IMR-90 (cell line): ENCODE data around the gene LY6G5C. TPM values are rescaled to one million over a fixed set of nuclear protein-coding genes. Genes with fewer than 3 reads are reported as not detected.
A peak's percentile ranks its signal among the peaks of the same experiment; 100 is the strongest.

Source experiments
- ATAC-seq: fragments of 200-7000 bp; cut with Tn5 transposase; 2 replicates; pipeline ENCODE4 v1.9.1; 2020; ENCODE audit warnings: low read depth, mild to moderate bottlenecking, moderate library complexity
- BruUV-seq: library from RNA; stranded (reverse); fragments of 400-500 nt; replicated peaks from 2 replicates; lab custom pipeline; 2021; lab: Mats Ljungman, UMichigan
- CTCF ChIA-PET: fragments of 300-600 bp; formaldehyde crosslinking; extraction: SDS; loops from one replicate; lab custom pipeline; 2021; ENCODE audit warnings: antibody characterized with exemption; lab: Yijun Ruan, JAX
- POLR2A ChIA-PET: fragments of 300-600 bp; sonication (Branson Sonifier 250); formaldehyde crosslinking; loops from one replicate; lab custom pipeline; 2022; ENCODE audit warnings: antibody characterized with exemption; ENCODE audit not compliant: unreplicated experiment; lab: Charles Lee
- DNase-seq: peaks from one replicate; pipeline ENCODE4 v3.0.0; 2013
- H2AFZ ChIP-seq: replicated peaks from 2 replicates; pipeline ENCODE3; 2013; ENCODE audit warnings: low read length, mild to moderate bottlenecking; ENCODE audit not compliant: poor library complexity
- H2AK5ac ChIP-seq: 2 replicates; pipeline ENCODE4 v1.6.1; 2013; ENCODE audit warnings: low read depth, low read length, inconsistent platforms
- H2AK9ac ChIP-seq: replicated peaks from 2 replicates; pipeline ENCODE3; 2013; ENCODE audit warnings: mild to moderate bottlenecking, low read depth, low read length, moderate library complexity; ENCODE audit not compliant: poor library complexity
- H2BK120ac ChIP-seq: 2 replicates; pipeline ENCODE4 v1.6.1; 2013; ENCODE audit warnings: low read depth, low read length, inconsistent platforms
- H2BK15ac ChIP-seq: 3 replicates; pipeline ENCODE4 v1.6.1; 2013; ENCODE audit warnings: low read depth, low read length, inconsistent platforms
- H2BK20ac ChIP-seq: 2 replicates; pipeline ENCODE4 v1.6.1; 2013; ENCODE audit warnings: low read depth, mild to moderate bottlenecking, inconsistent platforms, low read length, moderate library complexity
- H2BK5ac ChIP-seq: 2 replicates; pipeline ENCODE4 v1.6.1; 2013; ENCODE audit warnings: mild to moderate bottlenecking, low read depth, low read length, inconsistent platforms; ENCODE audit not compliant: poor library complexity, severe bottlenecking
- H3K14ac ChIP-seq: replicated peaks from 2 replicates; pipeline ENCODE4 v1.6.1; 2013; ENCODE audit warnings: low read depth, low read length, inconsistent platforms
- H3K18ac ChIP-seq: 2 replicates; pipeline ENCODE4 v1.6.1; 2013; ENCODE audit warnings: low read depth, low read length, control low read depth
- H3K23ac ChIP-seq: 2 replicates; pipeline ENCODE4 v1.6.1; 2013; ENCODE audit warnings: low read depth, low read length, inconsistent platforms
- H3K27ac ChIP-seq: 2 replicates; pipeline ENCODE4 v1.5.1; 2013; ENCODE audit warnings: mild to moderate bottlenecking, control low read depth, low read length; ENCODE audit not compliant: insufficient read depth
- H3K27me3 ChIP-seq: 2 replicates; pipeline ENCODE4 v1.6.1; 2013; ENCODE audit warnings: low read length; ENCODE audit not compliant: control insufficient read depth, insufficient read depth
- H3K36me3 ChIP-seq: 2 replicates; pipeline ENCODE4 v1.6.1; 2013; ENCODE audit warnings: low read length, mixed read lengths; ENCODE audit not compliant: control insufficient read depth, insufficient read depth
- H3K4ac ChIP-seq: 2 replicates; pipeline ENCODE4 v1.6.1; 2013; ENCODE audit warnings: low read depth, low read length, inconsistent platforms
- H3K4me1 ChIP-seq: 2 replicates; pipeline ENCODE4 v1.6.1; 2013; ENCODE audit warnings: low read length, mixed read lengths; ENCODE audit not compliant: control insufficient read depth, insufficient read depth
- H3K4me2 ChIP-seq: 2 replicates; pipeline ENCODE4 v1.6.1; 2013; ENCODE audit warnings: low read depth, mild to moderate bottlenecking, control low read depth, low read length, moderate library complexity
- H3K4me3 ChIP-seq: 2 replicates; pipeline ENCODE4 v1.5.1; 2013; ENCODE audit warnings: low read depth, mild to moderate bottlenecking, control low read depth, low read length, moderate library complexity; ENCODE audit not compliant: insufficient read depth
- H3K56ac ChIP-seq: 2 replicates; pipeline ENCODE4 v1.6.1; 2013; ENCODE audit warnings: low read length, inconsistent platforms; ENCODE audit not compliant: insufficient read depth; ENCODE audit errors: extremely low read depth
- H3K79me1 ChIP-seq, 2 experiments: 2 replicates each; pipeline ENCODE4 v1.6.1; 2013; ENCODE audit warnings: low read length in 2 of 2, inconsistent platforms in 1 of 2, low read depth in 1 of 2
- H3K9ac ChIP-seq: 2 replicates; pipeline ENCODE4 v1.6.1; 2013; ENCODE audit warnings: low read depth, low read length, control low read depth
- H3K9me1 ChIP-seq: 2 replicates; pipeline ENCODE4 v1.6.1; 2013; ENCODE audit warnings: low read length, inconsistent platforms; ENCODE audit not compliant: insufficient read depth
- H3K9me3 ChIP-seq: 2 replicates; pipeline ENCODE4 v1.6.1; 2013; ENCODE audit warnings: low read length; ENCODE audit not compliant: control insufficient read depth, insufficient read depth
- H4K20me1 ChIP-seq: 2 replicates; pipeline ENCODE4 v1.6.1; 2013; ENCODE audit warnings: low read length, inconsistent platforms; ENCODE audit not compliant: insufficient read depth
- H4K5ac ChIP-seq: 2 replicates; pipeline ENCODE4 v1.6.1; 2013; ENCODE audit warnings: mild to moderate bottlenecking, low read depth, low read length, control low read depth
- H4K8ac ChIP-seq, 2 experiments: 2 replicates each; pipeline ENCODE4 v1.6.1; 2013; ENCODE audit warnings: low read depth in 2 of 2, low read length in 2 of 2, control low read depth in 1 of 2, inconsistent platforms in 1 of 2
- H4K91ac ChIP-seq: 2 replicates; pipeline ENCODE4 v1.6.1; 2013; ENCODE audit warnings: low read depth, low read length, inconsistent platforms; ENCODE audit not compliant: insufficient read depth
- MXI1 ChIP-seq: IDR thresholded peaks from 2 replicates; pipeline ENCODE4 v1.6.1; 2012; ENCODE audit warnings: low read depth, mild to moderate bottlenecking, low read length, moderate library complexity, borderline replicate concordance
- WGBS, 2 experiments: methylation state at CpG; one replicate each; pipeline versions ENCODE4 v1.1.5 to v1.1.7; 2013; ENCODE audit warnings: missing lambda C conversion rate in 2 of 2; ENCODE audit not compliant: insufficient read length in 1 of 2; ENCODE audit errors: extremely low coverage in 2 of 2; 5-methylcytosine and 5-hydroxymethylcytosine counted together
- dilution Hi-C: fragments of 300-500 bp; cut with HindIII; formaldehyde crosslinking; loops from one replicate; pipeline ENCODE4 v1.14.3; 2018; ENCODE audit warnings: low sequenced_read_pairs; ENCODE audit not compliant: unreplicated experiment
- in situ Hi-C: fragments of 300-500 bp; cut with MboI; formaldehyde crosslinking; loops from 3 replicates; pipeline ENCODE4 v1.14.3; 2019; ENCODE audit warnings: low sequenced_read_pairs, inconsistent platforms, mixed read lengths
- intact Hi-C: fragments of 100-400 bp; cut with micrococcal nuclease; formaldehyde crosslinking; loops from 2 replicates; pipeline ENCODE4 v1.10.0; 2022
- polyA plus RNA-seq, 3 experiments: library from polyadenylated mRNA; depleted of rRNA; stranded (reverse); fragments of >200 nt; gene quantifications; 2 replicates each; pipeline ENCODE4 v1.2.3, GENCODE V29; 2012; ENCODE audit warnings: low replicate concordance in 1 of 3
- total RNA-seq: library from RNA; depleted of rRNA; stranded (reverse); fragments of >200 nt; gene quantifications from 2 replicates; pipeline ENCODE4 v1.2.3, GENCODE V29; 2012
- TF ChIP-seq, protein P1 (sequence below): conservative IDR thresholded peaks from 2 replicates; pipeline ENCODE4 v1.5.1; 2012; ENCODE audit warnings: mild to moderate bottlenecking, low read depth, low read length, improper control_type of control experiment

Gene LY6G5C
- total and polyA plus RNA-seq, 2 of the 4 experiments (the other 2 are of a cell fraction), result 0.18 to 2.0 TPM

DNA sequence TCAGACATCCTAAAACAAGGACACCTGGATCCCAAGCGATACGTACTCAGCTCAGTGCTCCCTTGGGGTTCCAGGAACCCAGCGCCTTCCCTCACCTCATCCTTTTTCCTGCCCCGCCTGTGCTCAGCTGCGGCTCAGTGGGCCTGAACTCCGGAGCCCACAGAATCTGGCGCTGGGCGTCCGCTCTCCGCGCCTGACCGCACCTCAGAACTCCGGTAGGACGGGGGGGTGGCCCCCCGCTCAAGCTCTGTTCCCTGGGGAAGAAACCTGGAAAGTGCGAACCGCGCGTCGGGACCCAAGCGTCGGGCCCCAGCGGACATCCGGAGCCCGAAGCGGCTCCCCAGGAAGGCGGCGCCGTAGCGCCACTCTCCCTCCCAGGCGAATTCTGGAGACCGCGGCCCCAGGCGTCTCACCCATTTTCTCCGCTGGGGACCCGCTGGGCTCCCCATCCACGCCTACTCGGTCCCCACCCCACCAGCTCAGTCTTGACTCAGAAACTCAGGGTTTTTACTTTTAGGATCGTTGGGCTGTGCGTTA, 336 bp upstream of the LY6G5C start:
- peak overlapping the region; percentile 53 for H3K9ac ChIP-seq
- H4K8ac ChIP-seq, result peak overlapping the region; percentile 68 to 78
- H3K4me2 ChIP-seq, result peak overlapping the region; percentile 79
- no peaks in the 10 kb centered on the region for H3K27me3 ChIP-seq
- dilution Hi-C loops, result no loop called here
- ChIA-PET CTCF (interaction anchor here (0.6 to 0.8 kb wide), 4 partner anchors 15 to 627 kb away, joined by 3 read pairs; partner anchors contain the start of gene DDAH2), POLR2A (interaction anchor here (0.6 kb wide), 2 partner anchors 270 to 495 kb away, joined by 3 to 5 read pairs; partner anchors contain the start of gene AGPAT1)
- H2AFZ ChIP-seq, result peak overlapping the region; percentile 93
- H3K9me3 ChIP-seq, result no peaks in the 10 kb centered on the region
- DNase-seq (peak; percentile 22), ATAC-seq (peak; percentile 46)
- BruUV-seq, result no TSS peak
- H2BK15ac ChIP-seq, result peak overlapping the region; percentile 38; the same call in 1 of the 3 replicates
- H3K4me3 ChIP-seq, result peak overlapping the region; percentile 27
- no peak overlapping the region for H2BK20ac ChIP-seq
- H2AK9ac ChIP-seq, result peak overlapping the region; percentile 84
- peak overlapping the region; percentile 42 for H3K27ac ChIP-seq
- H3K14ac ChIP-seq, result peak overlapping the region; percentile 26
- H2AK5ac ChIP-seq, result 0 out of 2 replicates have a peak overlapping the region, but pooled peaks have one; percentile 32
- peaks cover 12% of the 10 kb centered on the region for H3K4me1 ChIP-seq
- peak overlapping the region; percentile 6 for H2BK5ac ChIP-seq
- intact Hi-C loops, result loop anchor here (2.0 kb wide), 1 partner anchor 48 kb away; the partner anchor contains the start of gene DDAH2
- in situ Hi-C loops, result loop anchor here (10.0 kb wide), 2 partner anchors 154 to 264 kb away; partner anchors contain the start of gene CFB
- H3K36me3 ChIP-seq, result peaks cover 1% of the 10 kb centered on the region
- H3K23ac ChIP-seq, result peak overlapping the region; percentile 47; the same call in 1 of the 2 replicates
- H2BK120ac ChIP-seq, result peak overlapping the region; percentile 33; the same call in 1 of the 2 replicates
- H3K56ac ChIP-seq, result no peak overlapping the region
- WGBS, 2 experiments, result 5% methylated on average over 23 of the region's 40 CpGs; no CpG with 5 or more reads in 1 of the 2 experiments
- peak overlapping the region; percentile 40; the same call in 1 of the 2 replicates for H3K18ac ChIP-seq
- H3K79me1 ChIP-seq, result no peaks in the 10 kb centered on the region
- TF ChIP-seq, protein P1, sequence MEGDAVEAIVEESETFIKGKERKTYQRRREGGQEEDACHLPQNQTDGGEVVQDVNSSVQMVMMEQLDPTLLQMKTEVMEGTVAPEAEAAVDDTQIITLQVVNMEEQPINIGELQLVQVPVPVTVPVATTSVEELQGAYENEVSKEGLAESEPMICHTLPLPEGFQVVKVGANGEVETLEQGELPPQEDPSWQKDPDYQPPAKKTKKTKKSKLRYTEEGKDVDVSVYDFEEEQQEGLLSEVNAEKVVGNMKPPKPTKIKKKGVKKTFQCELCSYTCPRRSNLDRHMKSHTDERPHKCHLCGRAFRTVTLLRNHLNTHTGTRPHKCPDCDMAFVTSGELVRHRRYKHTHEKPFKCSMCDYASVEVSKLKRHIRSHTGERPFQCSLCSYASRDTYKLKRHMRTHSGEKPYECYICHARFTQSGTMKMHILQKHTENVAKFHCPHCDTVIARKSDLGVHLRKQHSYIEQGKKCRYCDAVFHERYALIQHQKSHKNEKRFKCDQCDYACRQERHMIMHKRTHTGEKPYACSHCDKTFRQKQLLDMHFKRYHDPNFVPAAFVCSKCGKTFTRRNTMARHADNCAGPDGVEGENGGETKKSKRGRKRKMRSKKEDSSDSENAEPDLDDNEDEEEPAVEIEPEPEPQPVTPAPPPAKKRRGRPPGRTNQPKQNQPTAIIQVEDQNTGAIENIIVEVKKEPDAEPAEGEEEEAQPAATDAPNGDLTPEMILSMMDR, result peak; percentile 17; the same call in 1 of the 2 replicates
- TF ChIP-seq MXI1, result no peak
- H4K91ac ChIP-seq, result peak overlapping the region; percentile 69
- H3K4ac ChIP-seq, result peak overlapping the region; percentile 62
- 0 out of 2 replicates have a peak, but pooled peaks cover 5% of the 10 kb centered on the region for H3K9me1 ChIP-seq
- peak overlapping the region; percentile 82 for H4K5ac ChIP-seq
- H4K20me1 ChIP-seq, result no peaks in the 10 kb centered on the region
